Measurements from ENCODE around the gene TENT5C.

Gene TENT5C

DNA sequence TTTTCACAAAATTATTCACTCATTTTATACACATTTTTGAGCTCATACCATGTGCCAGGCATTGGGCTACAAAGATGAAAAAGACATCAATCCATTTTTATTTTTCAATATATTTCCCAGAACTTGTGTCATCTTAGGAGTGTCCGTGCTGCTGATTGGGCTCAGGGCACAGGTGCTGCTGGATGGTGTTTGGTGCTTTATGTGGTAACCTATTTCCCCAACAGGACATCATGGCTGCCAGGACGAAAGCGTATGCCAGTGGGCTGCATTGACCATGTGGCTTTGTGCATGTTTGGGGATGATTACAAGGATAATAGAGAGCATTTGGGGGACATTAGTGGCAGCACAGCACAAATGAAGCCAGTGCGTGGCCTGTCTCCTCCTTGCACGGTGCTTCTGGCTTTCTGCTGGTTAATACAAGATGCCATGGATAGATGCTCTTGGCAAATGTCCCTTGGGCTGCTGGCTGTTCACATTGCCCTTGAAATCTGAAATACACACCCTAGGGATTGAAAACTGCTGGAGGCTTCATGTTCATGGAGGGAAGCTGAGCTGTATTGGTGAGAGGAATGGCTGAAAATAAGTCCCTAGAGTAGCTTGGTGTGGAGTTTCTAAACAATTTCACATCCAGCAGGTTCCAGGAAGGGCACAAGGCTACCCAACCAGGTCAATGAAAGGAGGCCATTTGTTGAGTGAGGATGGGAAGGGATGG, 52.3 kb downstream of the TENT5C start:
- no peak for DNase-seq

DNA sequence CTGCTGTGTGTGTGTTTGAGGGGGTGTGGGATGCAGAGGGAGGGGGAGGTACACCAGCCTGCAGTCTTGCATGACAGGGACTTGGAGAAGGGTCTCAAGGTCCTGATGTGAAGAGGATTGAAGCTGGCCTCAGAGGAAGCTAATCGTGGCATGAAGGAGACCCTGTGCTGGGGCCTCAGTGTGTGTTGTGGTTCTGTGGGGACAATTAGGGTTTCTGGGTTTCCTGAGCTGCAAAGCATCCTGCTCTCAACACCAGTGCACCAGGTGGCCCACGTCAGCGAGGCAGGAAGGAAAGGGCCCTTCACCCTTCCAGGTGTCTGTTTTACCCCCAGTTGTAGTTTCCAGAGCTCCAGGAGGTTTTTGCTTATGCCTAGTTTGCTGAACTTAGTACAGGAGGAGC, 52.8 kb downstream of the TENT5C start:
- DNase-seq = no peak

DNA sequence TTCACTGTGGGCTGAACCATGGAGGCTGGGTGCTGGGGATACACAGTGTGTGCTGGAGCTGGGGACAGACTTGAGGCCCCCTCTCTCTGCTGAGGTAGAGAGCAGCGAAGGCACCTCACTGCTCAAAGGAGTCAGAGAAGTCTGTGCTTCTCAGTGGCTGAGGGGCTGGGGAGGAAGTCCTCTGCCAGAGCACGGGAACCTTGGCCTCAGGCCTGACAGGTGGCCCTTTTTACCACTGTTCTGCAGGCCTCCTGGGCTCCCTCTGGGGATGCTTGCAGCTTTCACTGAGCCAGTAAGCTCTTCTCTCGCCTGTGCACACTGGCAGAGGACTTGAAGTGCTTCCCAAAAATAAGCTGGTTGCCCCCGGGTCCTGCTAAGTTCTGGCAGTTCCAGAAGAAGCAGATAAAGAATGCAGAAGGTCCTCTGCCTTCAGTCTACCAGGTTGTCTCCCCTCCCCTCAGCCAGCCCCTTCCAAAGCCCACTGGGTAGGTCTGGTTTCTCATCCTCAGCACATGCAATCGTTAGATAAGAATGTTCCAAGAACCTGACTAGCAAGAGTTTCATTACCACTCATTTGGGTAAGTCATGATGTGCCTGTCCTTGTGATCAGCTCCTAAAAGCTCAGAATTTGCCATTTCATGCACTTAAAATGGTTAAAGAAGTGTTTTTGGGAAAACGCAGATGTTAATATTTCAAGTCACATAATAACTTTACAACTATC, 53.9 kb downstream of the TENT5C start:
- no peak for DNase-seq

DNA sequence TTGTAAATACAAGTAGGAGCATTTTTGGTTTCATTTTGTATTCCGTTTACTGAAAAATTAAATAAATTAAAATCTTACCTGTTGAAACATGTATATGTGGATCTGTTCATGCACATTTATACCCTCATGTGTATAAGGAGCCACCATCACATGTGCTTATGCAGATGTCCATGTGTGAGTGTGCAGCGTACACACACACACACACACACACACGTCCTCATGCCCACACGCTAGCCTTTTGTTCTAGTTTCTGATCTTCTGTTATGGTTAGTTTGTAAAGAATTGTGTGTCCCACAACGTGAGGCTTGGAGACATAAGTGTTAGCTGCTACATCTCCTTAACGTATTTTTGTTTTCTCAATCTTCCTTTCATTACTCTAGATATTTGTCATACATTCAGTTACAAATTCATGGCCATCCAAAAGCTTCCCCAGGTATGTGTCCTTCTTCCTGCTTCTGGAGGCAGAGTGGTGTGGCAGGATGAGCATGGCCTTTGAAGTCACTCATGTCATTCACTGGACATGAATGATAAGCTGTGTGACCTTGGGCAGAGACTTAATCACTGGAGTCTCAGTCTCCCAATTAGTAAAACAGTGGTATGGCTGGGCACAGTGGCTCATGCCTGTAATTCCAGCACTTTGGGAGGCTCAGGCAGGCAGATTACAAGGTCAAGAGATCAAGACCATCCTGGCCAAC, 54.6 kb downstream of the TENT5C start:
- no peak for DNase-seq

DNA sequence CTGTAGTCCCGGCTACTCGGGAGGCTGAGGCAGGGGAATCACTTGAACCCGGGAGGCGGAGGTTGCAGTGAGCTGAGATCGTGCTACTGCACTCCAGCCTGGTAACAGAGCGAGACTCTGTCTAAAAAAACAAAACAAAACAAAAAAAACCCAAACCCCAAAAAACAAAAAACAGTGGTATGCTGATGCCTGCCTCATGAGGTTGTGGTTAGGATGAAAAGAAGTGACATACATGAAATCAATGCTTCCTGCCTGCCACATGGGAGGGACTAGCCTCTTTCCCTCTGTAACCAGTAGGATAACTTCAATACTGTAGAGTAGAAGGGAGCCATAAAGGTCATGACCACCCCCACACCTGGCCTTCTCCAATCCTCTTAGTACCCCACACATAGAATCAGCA, 55.2 kb downstream of the TENT5C start:
- DNase-seq = no peak

DNA sequence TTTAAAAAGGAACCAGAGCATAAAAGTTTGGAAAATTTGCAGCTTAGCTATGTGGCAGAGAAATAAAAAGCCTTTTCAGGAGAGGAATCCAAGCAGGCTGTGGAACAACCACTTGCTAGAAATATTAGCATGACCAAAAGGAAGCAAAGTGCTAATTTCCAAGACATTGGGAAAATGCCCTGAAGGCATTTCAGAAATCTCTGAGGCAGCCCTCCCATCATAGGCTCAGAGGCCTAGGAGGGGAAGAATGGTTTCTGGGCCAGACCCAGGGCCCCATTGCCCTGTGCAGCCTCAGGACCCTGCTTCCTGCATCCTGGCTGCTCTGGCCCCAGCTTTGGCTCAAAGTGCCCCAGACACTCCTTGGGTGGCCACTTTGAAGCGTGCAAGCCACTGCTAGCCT, 56.8 kb downstream of the TENT5C start:
- DNase-seq = no peak

DNA sequence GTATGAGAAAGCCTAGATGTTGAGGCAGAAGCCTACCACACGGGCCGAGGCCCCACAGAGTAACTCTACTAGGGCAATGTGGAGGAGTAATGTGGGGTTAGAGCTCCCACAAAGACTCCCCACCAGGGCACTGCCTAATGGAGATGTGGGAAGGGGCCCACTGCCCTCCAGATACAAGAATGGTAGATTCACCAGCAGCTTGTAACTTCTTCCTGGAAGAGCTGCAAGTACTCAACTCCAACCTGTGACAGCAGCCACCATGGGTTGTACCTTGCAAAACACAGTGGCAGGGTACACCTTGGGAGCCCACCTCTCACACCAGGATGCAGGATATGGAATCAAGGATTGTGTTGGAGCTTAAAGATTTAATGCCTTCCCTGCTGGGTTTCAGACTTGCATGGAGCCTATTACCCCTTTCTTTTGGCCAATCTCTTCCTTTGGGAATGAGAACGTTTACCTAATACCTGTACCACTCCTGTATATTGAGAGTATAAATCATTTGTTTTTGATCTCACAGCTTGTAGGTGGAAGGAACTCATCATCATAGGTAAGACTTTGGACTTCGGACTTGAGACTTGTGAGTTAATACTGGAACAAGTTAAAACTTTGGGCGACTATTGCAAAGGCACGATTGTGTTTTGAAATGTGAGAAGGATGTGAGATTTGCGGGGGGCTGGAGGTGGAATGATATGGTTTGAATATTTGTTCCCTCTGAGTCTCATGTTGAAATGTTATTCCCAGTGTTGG, 57.5 kb downstream of the TENT5C start:
- no peak for DNase-seq

DNA sequence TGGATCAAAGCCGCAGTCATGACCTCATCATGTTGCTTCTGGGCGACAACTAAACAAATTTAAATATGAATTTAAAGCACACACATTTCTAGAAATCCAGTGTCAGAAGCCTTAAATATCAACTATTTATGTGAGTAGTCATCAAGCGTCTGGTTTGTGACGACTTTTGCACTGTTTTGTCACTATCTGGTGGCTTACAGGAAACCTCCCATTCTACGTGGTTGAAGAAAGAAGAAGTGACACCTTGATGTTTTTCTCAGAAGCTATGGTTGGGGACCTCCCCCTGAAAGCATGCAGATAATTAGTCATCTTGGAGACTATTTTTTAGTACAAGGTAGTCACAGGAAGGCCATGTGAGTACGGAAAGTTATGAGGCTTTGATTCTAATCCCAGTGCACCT, 58.5 kb downstream of the TENT5C start:
- no peak for DNase-seq

DNA sequence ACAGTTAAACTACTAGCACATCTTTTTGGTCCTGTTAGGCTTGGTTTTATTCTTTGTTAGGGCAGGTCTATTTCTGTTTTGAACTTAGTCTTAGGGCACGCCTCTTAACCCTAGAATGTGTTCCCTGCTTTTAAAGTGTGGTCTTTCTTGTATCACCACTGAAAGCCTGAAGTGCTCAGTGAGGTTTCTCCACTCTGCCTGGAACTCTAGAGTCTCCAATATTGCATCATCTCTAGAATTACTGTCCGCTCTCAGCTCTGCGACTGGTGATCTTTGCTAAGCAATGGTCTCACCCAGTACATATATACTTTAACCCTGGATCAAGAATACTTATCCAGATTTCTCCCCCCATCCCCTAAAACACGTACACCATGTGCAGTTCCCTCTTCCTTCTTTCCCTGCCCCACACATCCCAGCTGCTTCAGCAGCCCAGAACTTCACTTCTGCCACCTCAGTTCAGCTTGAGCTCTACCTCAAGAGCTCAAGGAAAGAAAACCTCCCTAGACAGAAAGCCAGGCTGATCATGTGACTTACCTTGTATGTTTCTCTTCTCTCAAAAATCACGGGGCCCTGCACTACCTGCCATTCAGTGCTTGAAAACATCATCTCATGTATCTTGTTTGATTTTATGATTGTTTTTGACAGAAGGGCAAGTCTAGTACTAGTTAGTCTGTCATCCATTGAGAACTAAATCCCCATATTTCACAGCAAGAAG, 59.9 kb downstream of the TENT5C start:
- DNase-seq = no peak

DNA sequence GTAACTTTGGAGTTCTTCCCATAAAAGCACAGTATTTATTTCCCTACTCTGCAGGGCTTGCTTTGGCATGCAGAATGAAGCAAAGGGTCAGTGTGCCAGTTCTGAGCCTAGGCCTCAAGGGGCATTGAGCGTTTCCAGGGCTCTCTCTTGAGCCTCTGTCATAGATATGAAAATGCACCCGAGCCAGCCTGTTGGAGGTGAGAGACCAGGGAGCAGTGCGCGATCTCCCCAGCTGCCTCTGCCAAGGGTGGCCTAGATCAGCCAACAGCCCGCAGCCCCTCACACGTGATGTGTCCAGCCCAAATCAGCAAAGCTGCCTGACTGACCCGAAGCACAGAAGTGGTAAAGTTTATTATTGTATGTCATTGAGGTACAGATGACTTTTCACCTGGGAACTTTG, 63.7 kb downstream of the TENT5C start:
- DNase-seq = no peak

DNA sequence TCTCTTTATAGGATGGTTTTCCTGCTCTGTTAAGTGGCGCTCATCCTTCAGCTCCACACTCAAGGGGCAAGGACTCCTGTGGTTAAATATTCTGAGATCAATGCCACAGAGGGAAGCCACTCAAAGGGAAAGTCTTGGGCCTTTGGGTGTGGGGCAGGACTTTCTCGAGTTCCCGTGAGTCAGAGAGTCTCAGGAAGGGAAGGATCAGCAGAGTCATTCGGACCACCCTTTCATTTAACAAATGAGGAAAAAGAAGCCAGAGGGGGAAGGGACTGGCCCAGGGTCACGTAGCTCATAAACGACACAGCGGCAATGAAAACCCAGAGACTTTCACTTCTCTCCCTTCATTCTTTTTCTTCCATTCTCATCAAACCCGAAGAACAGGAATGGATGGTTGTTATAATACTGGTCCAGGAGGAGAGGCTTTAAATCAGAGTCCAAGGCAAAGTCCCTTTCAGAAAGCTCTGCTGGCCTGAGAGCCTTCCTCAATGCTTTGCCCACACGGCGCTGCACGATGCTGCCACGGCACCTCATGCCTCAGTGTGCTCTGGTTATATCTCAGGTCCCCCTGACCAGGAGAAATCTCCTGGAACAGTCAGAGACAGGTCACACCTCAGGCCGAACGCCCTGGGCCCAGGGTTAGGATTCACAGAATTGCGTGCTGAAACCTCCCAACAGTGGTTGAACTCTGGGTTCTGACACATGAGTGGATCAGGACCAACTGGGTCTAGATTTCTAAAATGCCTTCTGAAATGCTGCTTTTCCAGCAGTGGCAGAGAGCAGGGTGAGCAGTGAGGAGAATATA, 65.3 kb downstream of the TENT5C start:
- no peak for DNase-seq

DNA sequence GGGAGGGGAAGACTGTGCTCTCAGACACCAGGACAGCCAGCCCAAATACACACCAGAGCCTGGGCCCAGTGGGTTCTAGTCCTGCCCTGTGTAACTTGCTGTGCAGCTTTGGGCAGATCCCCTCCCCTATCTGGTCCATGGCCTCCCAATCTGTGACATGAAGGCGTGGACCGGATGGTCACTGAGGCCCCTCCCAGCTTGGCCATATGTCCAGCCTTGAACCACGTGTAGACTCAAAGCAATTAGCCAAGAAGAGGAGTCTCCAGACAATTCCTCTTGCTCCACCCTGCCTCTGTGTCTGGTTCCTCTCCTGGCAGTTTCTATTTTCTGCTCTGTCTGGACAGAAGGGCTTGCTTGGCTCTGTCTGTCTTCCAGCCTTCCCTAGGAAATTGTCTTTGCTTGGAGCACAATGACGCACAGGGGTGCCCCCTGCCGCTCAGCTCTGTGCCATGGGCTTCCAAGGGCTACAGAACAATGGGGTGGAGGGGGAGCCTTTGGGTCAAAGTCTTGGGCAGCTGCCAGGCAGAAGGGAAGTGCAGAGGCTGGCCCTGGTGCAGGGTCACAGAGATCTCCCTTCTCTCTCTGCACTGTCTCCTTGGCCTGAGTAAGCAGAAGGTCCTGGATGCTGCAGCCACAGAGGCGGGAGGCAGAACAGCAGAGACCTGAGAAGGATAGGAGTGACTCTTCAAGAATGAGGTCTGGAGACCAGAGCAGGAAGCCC, 66.1 kb downstream of the TENT5C start:
- peak; percentile 34 for DNase-seq

DNA sequence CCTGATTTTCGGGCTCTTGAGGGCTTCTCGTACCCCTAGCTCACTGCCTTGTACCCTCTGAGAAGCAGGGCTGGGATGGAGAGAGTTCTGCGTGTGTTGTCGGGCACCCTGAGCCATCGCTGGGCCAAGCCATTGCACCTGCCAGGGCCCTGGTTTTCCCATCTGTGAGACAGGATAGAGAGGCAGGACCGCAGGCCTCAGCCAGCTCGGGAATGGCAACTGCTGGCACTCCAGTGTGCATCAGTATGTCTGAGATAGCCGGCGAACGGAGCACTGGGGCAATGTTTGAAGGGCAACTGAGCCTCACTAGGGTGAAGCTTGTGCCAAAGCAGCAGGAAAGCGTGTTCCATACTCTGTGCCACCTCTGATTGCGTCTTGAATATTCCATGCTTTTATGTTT, 66.9 kb downstream of the TENT5C start:
- DNase-seq = no peak

DNA sequence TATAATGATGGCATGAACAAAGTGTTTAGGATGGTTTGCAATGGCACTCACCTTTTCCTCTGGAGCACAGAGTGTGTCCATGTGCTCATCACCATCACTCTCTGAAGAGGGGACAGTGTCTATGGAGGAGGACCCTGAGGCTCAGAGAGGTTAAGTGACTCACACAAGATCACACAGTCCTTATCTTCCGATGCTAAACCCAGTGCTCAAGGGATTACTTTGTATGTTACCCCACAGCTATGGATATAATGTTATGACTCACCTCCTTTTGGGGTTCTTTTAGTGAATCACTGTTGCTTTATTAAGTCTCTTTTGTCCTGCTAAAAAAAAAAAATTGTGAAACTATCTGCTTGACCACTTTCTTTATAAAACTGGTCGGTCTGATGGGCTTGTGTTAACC, 67.6 kb downstream of the TENT5C start:
- DNase-seq = no peak

DNA sequence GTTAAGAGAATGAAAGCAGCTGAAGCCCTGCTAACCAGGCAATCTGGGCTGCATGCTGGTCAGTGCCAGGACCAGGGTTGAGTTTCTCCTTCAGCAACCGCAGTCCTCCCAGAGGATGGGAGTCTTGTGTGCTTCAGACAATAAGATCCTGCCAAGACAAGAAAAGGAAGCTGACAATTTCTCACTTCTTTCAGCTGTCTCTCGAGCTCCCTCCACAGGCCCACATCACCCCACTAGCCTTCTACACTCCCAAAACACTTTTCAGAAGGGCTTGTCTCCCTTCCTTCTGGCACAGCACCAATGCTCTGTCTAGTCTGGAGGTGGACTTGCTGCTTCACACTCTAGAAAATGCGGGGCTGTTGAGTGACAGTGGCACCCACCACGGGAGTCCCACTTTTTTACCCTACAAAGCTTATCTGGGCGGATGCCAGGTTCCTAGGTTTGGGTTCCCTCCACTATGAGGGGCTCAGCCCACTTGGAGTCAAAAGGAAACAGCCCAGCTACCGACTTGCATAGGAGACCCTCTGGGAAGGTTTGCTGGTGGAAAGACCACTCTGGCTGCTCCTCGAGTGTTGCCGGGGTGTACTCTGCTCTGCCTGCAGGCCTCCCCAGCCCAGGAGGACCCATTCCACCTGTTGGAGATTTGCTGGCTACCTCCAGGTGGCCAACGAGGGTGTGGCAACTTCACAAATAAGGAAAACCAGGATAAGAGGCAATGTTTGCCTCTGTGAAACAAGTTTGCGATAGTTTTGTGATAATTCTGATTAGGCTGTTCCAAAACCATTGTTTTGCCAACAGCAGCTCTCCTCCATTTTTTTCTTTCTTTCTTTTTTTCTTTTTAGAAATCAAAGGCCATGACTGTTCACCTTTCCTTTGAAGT, 68.9 kb downstream of the TENT5C start:
- no peak for DNase-seq

DNA sequence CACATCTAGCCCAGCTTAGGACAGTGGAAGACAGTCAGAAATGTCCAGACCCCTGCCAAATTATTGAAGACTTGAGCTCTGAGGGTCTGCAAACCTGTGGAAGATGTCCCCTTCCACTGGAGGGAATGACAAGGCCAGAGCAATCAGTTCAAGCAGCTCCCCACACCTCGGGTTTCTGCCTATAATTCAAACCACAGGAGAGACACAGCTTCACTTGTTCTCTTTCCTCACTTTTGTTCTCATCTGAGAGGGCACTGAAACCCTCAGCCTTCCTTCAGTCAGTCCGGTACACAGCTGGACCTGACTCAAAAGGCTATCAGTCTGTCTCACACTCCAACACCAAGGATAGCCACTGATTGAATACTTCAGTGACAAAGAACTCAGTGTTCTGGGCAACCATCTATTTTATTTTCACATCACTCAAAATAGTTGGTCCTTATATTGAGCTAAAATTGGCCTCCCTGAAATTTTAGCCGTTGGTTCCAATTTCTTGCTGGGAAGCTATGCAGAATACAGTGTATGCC, 70.1 kb downstream of the TENT5C start:
- no peak for DNase-seq

DNA sequence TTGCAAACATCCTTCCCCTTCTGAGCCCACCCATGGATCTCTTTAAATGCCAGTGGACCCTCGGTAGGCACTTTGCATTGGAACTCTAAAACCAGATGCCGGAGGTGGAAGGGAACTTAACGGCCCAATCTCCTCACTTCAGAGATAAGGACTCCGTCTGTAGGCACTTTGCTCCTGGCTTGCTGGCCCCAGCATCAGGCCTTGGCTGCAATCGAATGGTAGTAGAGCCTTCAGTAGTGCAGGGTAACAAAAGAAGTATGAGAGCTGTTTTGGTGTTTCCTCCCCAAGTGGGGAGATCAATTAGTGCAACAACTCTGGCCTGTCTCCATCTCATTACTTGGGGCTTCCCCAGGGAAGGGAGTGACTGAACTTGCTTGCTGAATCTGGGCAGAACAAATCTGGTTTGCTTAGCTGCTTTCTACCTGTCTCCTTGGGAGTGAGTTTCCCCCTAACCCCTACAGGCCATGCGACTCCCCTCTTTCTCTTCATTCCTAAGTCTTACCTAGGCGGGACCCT, 70.8 kb downstream of the TENT5C start:
- DNase-seq = no peak
